K562 (cell line): ENCODE results near the gene MLC1. TPM values are rescaled to one million over a fixed set of nuclear protein-coding genes. Genes with fewer than 3 reads are reported as not detected.

ENCODE experiments used
- CBX3 ChIP-seq, 2 experiments: IDR thresholded peaks; 1 replicate in 1 of 2; 2 replicates in 1 of 2; pipeline ENCODE4 v1.6.1; 2012; ENCODE audit warnings: inconsistent platforms in 2 of 2, low read length in 2 of 2, borderline replicate concordance in 1 of 2, control low read depth in 1 of 2
- DDX20 ChIP-seq: fragments of 450-650 bp; IDR thresholded peaks from 2 replicates; pipeline ENCODE4 v1.6.1; 2016; ENCODE audit warnings: missing genetic modification characterization, low read depth, mild to moderate bottlenecking, missing compliant biosample characterization, moderate library complexity
- E4F1 ChIP-seq: fragments of 250-450 bp; sonication (Bioruptor Pico); IDR thresholded peaks from 2 replicates; pipeline ENCODE4 v1.5.0; 2021; ENCODE audit warnings: mild to moderate bottlenecking, borderline replicate concordance
- KDM4B ChIP-seq, 2 experiments: fragments of 450-650 bp in 1 of 2; sonication (generic) in 1 of 2; IDR thresholded peaks; 2 replicates each; pipeline ENCODE4 v1.6.1; 2016 to 2017; ENCODE audit warnings: borderline replicate concordance in 2 of 2, antibody characterized with exemption in 1 of 2, low read depth in 1 of 2, mild to moderate bottlenecking in 1 of 2
- NCOA1 ChIP-seq: fragments of 450-650 bp; IDR thresholded peaks from 2 replicates; pipeline ENCODE4 v1.6.1; 2016; ENCODE audit warnings: low read depth
- PYGO2 ChIP-seq: fragments of 450-650 bp; IDR thresholded peaks from 2 replicates; pipeline ENCODE4 v1.6.1; 2016; ENCODE audit warnings: mild to moderate bottlenecking, missing genetic modification characterization, moderate library complexity, missing compliant biosample characterization
- SNRNP70 ChIP-seq: fragments of 200-400 bp; formaldehyde crosslinking; optimal IDR thresholded peaks from 2 replicates; pipeline ENCODE3; 2017; ENCODE audit warnings: low read depth, low read length
- XRCC4 ChIP-seq: IDR thresholded peaks from one replicate; pipeline ENCODE4 v1.6.1; 2011; ENCODE audit not compliant: insufficient read depth, insufficient read length; ENCODE audit errors: extremely low read depth
- ZMIZ1 ChIP-seq, 2 experiments: fragments of 150-350 bp in 1 of 2; IDR thresholded peaks; 2 replicates each; pipeline ENCODE4 v1.6.1; 2012 to 2016; ENCODE audit warnings: low read depth in 2 of 2, low read length in 2 of 2, mild to moderate bottlenecking in 1 of 2, moderate library complexity in 1 of 2
- ZNF121 ChIP-seq: sonication (generic); formaldehyde crosslinking; conservative IDR thresholded peaks from 2 replicates; pipeline ENCODE4 v1.8.0; 2022; ENCODE audit warnings: missing genetic modification reagents
- ZNF124 ChIP-seq: sonication (generic); formaldehyde crosslinking; IDR thresholded peaks from 2 replicates; pipeline ENCODE4 v1.8.1; 2022; ENCODE audit warnings: missing genetic modification reagents
- ZNF134 ChIP-seq: fragments of 250-450 bp; sonication (Bioruptor Pico); conservative IDR thresholded peaks from 2 replicates; pipeline ENCODE4 v1.4.0; 2020
- ZNF561 ChIP-seq: fragments of 450-650 bp; formaldehyde crosslinking; conservative IDR thresholded peaks from 2 replicates; pipeline ENCODE4 v1.4.0; 2020; ENCODE audit warnings: mild to moderate bottlenecking, moderate library complexity
- polyA plus RNA-seq, 8 experiments: library from polyadenylated mRNA; depleted of rRNA in 4 of 8; stranded (reverse) in 5 of 8; unstranded in 3 of 8; fragments of >200 nt; fragmentation: Nextera tagmentation in 2 of 8; fragmentation: Illumina TruSeq in 1 of 8; extraction: Ambion mirVana in 2 of 8; extraction: Trizol in 1 of 8; gene quantifications; 2 replicates each; pipeline versions ENCODE4 v1.2.1 to v1.2.3, GENCODE V29; 2011 to 2014; ENCODE audit warnings: inconsistent platforms in 1 of 8, missing spikeins in 1 of 8
- total RNA-seq, 7 experiments: library from RNA; depleted of rRNA in 6 of 7; stranded (reverse); fragments of >200 nt in 6 of 7; fragmentation: Illumina TruSeq in 2 of 7; extraction: Trizol in 2 of 7; gene quantifications; 2 replicates each; pipeline versions ENCODE4 v1.2.1 to v1.2.3, GENCODE V29; 2011 to 2021; ENCODE audit warnings: low replicate concordance in 1 of 7
- TF ChIP-seq, protein P1 (sequence below): fragments of 250-450 bp; sonication (Bioruptor Pico); IDR thresholded peaks from 2 replicates; pipeline ENCODE4 v1.4.0; 2020; ENCODE audit warnings: mild to moderate bottlenecking, moderate library complexity
- TF ChIP-seq, protein P2 (sequence below): fragments of 250-450 bp; sonication (Bioruptor Pico); IDR thresholded peaks from 2 replicates; pipeline ENCODE4 v1.5.0; 2021
- TF ChIP-seq, protein P3 (sequence below): fragments of 450-650 bp; IDR thresholded peaks from 2 replicates; pipeline ENCODE4 v1.6.1; 2014; ENCODE audit warnings: low read depth, mild to moderate bottlenecking, moderate library complexity, borderline replicate concordance

Gene MLC1
- total and polyA plus RNA-seq, 9 of the 15 experiments (the other 6 are each of a cell fraction or from before 2014, with no cell fraction given) = 0.06 to 0.98 (median 0.39) TPM

GRCh38 chr22:50123119-50123518, 37.9 kb upstream of the MLC1 start (continued):
- TF ChIP-seq E4F1 (CRISPR knock-in tag) (no peak), NCOA1 (no peak), ZNF121 (0 out of 2 replicates have a peak, but pooled peaks have one; percentile 17), PYGO2 (tag) (no peak), ZNF134 (CRISPR knock-in tag) (no peak), DDX20 (tag) (no peak), CBX3 (IDR thresholded peaks at IDR 0.05; ENCODE audit: borderline replicate concordance in 1 of 2, low read length in 2 of 2) (peak in 1 of 2 experiments; percentile 90; a peak in 2 of 3 replicates), ZNF124 (CRISPR knock-in tag) (no peak), ZNF561 (CRISPR knock-in tag) (no peak), XRCC4 (no peak), ZMIZ1 (IDR thresholded peaks at IDR 0.05; ENCODE audit: low read depth in 2 of 2, low read length in 2 of 2) (no peak), KDM4B (IDR thresholded peaks at IDR 0.05; ENCODE audit: borderline replicate concordance in 2 of 2, low read depth in 1 of 2) (no peak), SNRNP70 (no peak)
- TF ChIP-seq, protein P1, sequence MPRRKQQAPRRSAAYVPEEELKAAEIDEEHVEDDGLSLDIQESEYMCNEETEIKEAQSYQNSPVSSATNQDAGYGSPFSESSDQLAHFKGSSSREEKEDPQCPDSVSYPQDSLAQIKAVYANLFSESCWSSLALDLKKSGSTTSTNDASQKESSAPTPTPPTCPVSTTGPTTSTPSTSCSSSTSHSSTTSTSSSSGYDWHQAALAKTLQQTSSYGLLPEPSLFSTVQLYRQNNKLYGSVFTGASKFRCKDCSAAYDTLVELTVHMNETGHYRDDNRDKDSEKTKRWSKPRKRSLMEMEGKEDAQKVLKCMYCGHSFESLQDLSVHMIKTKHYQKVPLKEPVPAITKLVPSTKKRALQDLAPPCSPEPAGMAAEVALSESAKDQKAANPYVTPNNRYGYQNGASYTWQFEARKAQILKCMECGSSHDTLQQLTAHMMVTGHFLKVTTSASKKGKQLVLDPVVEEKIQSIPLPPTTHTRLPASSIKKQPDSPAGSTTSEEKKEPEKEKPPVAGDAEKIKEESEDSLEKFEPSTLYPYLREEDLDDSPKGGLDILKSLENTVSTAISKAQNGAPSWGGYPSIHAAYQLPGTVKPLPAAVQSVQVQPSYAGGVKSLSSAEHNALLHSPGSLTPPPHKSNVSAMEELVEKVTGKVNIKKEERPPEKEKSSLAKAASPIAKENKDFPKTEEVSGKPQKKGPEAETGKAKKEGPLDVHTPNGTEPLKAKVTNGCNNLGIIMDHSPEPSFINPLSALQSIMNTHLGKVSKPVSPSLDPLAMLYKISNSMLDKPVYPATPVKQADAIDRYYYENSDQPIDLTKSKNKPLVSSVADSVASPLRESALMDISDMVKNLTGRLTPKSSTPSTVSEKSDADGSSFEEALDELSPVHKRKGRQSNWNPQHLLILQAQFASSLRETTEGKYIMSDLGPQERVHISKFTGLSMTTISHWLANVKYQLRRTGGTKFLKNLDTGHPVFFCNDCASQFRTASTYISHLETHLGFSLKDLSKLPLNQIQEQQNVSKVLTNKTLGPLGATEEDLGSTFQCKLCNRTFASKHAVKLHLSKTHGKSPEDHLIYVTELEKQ (CRISPR knock-in tag) = no peak
- TF ChIP-seq, protein P2, sequence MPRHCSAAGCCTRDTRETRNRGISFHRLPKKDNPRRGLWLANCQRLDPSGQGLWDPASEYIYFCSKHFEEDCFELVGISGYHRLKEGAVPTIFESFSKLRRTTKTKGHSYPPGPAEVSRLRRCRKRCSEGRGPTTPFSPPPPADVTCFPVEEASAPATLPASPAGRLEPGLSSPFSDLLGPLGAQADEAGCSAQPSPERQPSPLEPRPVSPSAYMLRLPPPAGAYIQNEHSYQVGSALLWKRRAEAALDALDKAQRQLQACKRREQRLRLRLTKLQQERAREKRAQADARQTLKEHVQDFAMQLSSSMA (CRISPR knock-in tag) = no peak
- TF ChIP-seq, protein P3, sequence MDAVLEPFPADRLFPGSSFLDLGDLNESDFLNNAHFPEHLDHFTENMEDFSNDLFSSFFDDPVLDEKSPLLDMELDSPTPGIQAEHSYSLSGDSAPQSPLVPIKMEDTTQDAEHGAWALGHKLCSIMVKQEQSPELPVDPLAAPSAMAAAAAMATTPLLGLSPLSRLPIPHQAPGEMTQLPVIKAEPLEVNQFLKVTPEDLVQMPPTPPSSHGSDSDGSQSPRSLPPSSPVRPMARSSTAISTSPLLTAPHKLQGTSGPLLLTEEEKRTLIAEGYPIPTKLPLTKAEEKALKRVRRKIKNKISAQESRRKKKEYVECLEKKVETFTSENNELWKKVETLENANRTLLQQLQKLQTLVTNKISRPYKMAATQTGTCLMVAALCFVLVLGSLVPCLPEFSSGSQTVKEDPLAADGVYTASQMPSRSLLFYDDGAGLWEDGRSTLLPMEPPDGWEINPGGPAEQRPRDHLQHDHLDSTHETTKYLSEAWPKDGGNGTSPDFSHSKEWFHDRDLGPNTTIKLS = no peak
- TF ChIP-seq, all 486 proteins: peak for 6
